GM12892 (cell line): ENCODE data around the gene RNF223.

Experiments used
- POLR2A ChIP-seq: IDR thresholded peaks from 2 replicates; pipeline ENCODE4 v1.6.1; 2011; ENCODE audit warnings: low read depth, low read length, control low read depth
- POLR2AphosphoS5 ChIP-seq: IDR thresholded peaks from 2 replicates; pipeline ENCODE4 v1.6.1; 2011; ENCODE audit warnings: low read depth, low read length, control low read depth
- TAF1 ChIP-seq: IDR thresholded peaks from 2 replicates; pipeline ENCODE4 v1.6.1; 2011; ENCODE audit warnings: low read depth, mild to moderate bottlenecking, control low read depth, low read length, borderline replicate concordance

DNA sequence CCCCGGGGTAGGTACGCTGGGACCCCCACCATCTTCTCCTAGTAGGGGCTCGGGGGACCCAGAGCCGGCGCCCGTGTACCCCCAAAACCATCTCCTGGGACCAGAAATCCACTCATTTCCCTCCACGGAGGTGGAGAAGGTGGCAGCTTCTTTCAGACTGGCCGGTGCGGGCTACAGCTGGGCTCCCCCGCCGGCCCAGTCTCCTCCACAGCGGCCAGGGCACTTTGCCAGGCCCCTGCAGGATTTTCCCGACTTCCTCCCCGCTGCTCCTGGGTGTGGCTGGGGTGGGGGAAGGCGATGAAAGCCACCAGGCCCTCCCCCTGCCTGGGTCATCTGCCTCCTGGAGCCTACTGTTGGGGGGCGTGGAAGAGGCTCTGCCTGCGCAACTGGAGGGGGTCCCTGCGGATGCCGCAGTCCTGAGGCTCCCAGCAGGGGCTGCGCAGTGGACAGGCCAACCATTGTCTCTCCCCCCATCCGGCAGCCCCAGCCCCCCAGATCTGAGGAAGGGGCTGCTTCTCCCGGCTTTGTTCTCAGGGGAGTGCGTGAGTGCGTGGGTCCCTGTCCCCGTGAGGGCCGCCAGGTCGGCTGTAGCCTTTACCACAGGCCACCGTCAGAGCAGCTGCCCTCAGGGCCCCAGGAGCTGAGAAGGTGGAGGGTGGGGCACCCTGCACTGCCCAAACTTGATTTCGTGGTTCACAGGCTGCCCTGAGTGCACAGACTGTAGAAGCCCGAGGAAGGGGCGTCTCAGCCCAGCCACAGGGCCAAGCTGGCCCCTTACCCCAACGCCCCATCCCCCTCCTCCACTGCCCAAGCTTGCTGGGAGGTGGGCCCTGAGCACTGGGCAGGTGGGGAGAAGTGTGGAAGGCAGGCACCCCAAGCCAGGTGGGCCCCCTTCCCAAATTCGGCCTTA, 52.8 kb downstream of the RNF223 start:
- TF ChIP-seq POLR2AphosphoS5 (no peak), TAF1 (no peak), POLR2A (no peak)
